ENCODE data around the gene LYVE1. TPM values are rescaled to one million over a fixed set of nuclear protein-coding genes. Genes with fewer than 3 reads are reported as not detected.

The LYVE1 gene
- total RNA-seq, 1 donor from 2014 or later: 352 TPM

GRCh38 chr11:10526974-10527918, 41.2 kb downstream of the LYVE1 start:
- DNase-seq (ENCODE audit: low spot score): no peak

- no peak for DNase-seq (ENCODE audit: low spot score)
Observed at GRCh38 chr11:10524471-10524870, 44.0 kb downstream of the LYVE1 start.

- DNase-seq (ENCODE audit: low spot score): no peak
Observed at GRCh38 chr11:10522921-10523320, 45.5 kb downstream of the LYVE1 start.

- DNase-seq (ENCODE audit: low spot score): no peak
Observed at GRCh38 chr11:10522276-10522675, 46.2 kb downstream of the LYVE1 start.

GRCh38 chr11:10520562-10520961, 47.9 kb downstream of the LYVE1 start:
- no peak for DNase-seq (ENCODE audit: low spot score)

- no peak for DNase-seq (ENCODE audit: low spot score)
Observed at GRCh38 chr11:10519630-10520029, 48.8 kb downstream of the LYVE1 start.

GRCh38 chr11:10518891-10519290, 49.6 kb downstream of the LYVE1 start:
- DNase-seq (ENCODE audit: low spot score): no peak

DNA sequence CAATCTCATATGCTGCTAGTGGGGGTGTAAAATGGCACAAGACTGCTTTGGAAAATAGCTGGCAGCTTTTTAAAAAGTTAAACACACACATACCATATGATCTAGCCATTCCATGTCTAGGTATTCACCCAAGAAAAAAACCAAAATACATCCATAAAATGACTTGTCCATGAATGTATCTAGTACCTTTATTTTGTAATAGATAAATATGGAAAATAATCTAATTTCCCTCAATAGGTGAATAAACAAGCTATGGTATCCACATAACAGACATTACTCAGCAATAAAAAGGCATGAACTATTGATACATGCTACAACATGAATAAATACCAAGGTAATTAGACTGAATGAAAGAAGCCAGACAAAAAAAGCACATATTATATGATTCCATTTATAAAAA, 50.3 kb downstream of the LYVE1 start:
- no peak for DNase-seq (ENCODE audit: low spot score)

DNA sequence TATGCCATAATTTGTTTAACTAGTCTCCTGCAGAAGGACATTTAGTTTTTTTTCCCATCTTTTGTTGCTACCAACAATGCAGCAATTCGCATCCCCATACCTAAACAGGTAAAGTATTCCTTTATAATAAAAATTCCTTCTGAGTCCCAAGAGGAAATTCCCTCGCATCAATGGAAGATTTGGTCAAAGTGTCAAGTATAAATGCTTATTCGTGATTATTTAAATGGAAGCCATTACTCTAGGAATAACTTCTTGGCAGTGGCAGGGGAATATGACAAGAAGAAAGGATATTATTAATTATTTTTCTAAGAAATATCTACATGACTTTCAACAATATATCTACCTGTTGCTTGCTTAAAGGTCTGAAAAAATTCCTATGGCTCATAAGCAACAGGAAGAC, 53.0 kb downstream of the LYVE1 start:
- DNase-seq (ENCODE audit: low spot score): no peak

- no peak for DNase-seq (ENCODE audit: low spot score)
Observed at GRCh38 chr11:10514709-10515108, 53.8 kb downstream of the LYVE1 start.

GRCh38 chr11:10514202-10514601, 54.3 kb downstream of the LYVE1 start:
- no peak for DNase-seq (ENCODE audit: low spot score)

GRCh38 chr11:10511181-10511621, 57.3 kb downstream of the LYVE1 start:
- DNase-seq (ENCODE audit: low spot score): no peak

Other genes starting within 250 kb of the LYVE1 start
- gene AMPD3, start 113.4 kb downstream of the LYVE1 start, total RNA-seq: 27.2 TPM
- 54.0 TPM for gene RNF141, start 27.5 kb downstream of the LYVE1 start, total RNA-seq
- gene IRAG1, start 125.1 kb upstream of the LYVE1 start, total RNA-seq: 24.8 TPM
- 32.5 TPM for gene CTR9, start 182.6 kb upstream of the LYVE1 start, total RNA-seq
- gene EIF4G2, start 240.3 kb upstream of the LYVE1 start, total RNA-seq: 854 TPM

All from mesenteric fat pad (tissue), 1 donor.